Ishikawa (cell line): ENCODE measurements around the gene DISP3.

ENCODE experiments used
- CEBPB ChIP-seq: IDR thresholded peaks from 2 replicates; pipeline ENCODE4 v1.6.1; 2012
- CREB1 ChIP-seq: IDR thresholded peaks from 2 replicates; pipeline ENCODE4 v1.6.1; 2012; ENCODE audit warnings: low read depth
- EGR1 ChIP-seq: IDR thresholded peaks from 2 replicates; pipeline ENCODE4 v1.6.1; 2012
- EP300 ChIP-seq: IDR thresholded peaks from 2 replicates; pipeline ENCODE4 v1.6.1; 2012; ENCODE audit warnings: borderline replicate concordance
- FOXM1 ChIP-seq: IDR thresholded peaks from 2 replicates; pipeline ENCODE4 v1.6.1; 2012; ENCODE audit warnings: low read depth, borderline replicate concordance
- NFIC ChIP-seq: IDR thresholded peaks from 2 replicates; pipeline ENCODE4 v1.6.1; 2012
- RAD21 ChIP-seq: IDR thresholded peaks from 2 replicates; pipeline ENCODE4 v1.6.1; 2012; ENCODE audit warnings: low read depth
- REST ChIP-seq: IDR thresholded peaks from 2 replicates; pipeline ENCODE4 v1.6.1; 2012; ENCODE audit warnings: low read depth, mild to moderate bottlenecking
- TAF1 ChIP-seq: IDR thresholded peaks from 2 replicates; pipeline ENCODE4 v1.6.1; 2012; ENCODE audit warnings: low read depth, mild to moderate bottlenecking
- TCF12 ChIP-seq: IDR thresholded peaks from 2 replicates; pipeline ENCODE4 v1.6.1; 2012; ENCODE audit warnings: low read depth
- TEAD4 ChIP-seq: IDR thresholded peaks from 2 replicates; pipeline ENCODE4 v1.6.1; 2012
- YY1 ChIP-seq: IDR thresholded peaks from 2 replicates; pipeline ENCODE4 v1.6.1; 2012; ENCODE audit warnings: low read depth
- ZBTB7A ChIP-seq: IDR thresholded peaks from 2 replicates; pipeline ENCODE4 v1.6.1; 2012; ENCODE audit warnings: low read depth
- TF ChIP-seq, protein P1 (sequence below): IDR thresholded peaks from 2 replicates; pipeline ENCODE4 v1.6.1; 2012
- TF ChIP-seq, protein P2 (sequence below): IDR thresholded peaks from 2 replicates; pipeline ENCODE4 v1.6.1; 2012

Gene DISP3

GRCh38 chr1:11443961-11444658 is 34.8 kb upstream of the DISP3 start:
- TF ChIP-seq CREB1 (no peak), FOXM1 (no peak), YY1 (no peak), TEAD4 (no peak), TCF12 (no peak), EGR1 (no peak), RAD21 (no peak), REST (no peak), ZBTB7A (no peak), TAF1 (no peak), CEBPB (no peak), EP300 (no peak), NFIC (no peak)
- TF ChIP-seq, protein P1, sequence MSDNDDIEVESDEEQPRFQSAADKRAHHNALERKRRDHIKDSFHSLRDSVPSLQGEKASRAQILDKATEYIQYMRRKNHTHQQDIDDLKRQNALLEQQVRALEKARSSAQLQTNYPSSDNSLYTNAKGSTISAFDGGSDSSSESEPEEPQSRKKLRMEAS: no peak
- TF ChIP-seq, protein P2, sequence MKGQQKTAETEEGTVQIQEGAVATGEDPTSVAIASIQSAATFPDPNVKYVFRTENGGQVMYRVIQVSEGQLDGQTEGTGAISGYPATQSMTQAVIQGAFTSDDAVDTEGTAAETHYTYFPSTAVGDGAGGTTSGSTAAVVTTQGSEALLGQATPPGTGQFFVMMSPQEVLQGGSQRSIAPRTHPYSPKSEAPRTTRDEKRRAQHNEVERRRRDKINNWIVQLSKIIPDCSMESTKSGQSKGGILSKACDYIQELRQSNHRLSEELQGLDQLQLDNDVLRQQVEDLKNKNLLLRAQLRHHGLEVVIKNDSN: no peak

DNA sequence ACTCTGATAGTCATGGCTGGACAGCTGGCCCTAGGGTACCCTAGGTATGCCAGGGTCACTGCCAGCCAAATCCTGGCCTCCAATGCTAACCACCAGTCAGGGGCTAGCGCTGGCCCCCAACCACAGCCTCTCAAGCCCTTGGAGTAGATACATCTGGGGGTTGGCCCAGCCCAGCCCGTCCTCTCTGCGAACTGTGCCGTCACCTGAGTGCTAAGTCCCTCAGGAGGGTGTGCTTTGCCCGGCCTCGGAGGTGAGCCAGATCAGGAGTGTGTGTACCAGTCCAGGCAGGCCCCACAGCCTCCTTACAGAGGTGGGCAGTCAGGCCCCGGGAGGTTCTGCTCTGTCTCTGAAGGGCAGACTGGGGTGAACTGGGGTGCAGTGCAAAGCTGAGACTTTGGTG is 34.0 kb upstream of the DISP3 start:
- TF ChIP-seq REST (no peak), CREB1 (no peak)

DNA sequence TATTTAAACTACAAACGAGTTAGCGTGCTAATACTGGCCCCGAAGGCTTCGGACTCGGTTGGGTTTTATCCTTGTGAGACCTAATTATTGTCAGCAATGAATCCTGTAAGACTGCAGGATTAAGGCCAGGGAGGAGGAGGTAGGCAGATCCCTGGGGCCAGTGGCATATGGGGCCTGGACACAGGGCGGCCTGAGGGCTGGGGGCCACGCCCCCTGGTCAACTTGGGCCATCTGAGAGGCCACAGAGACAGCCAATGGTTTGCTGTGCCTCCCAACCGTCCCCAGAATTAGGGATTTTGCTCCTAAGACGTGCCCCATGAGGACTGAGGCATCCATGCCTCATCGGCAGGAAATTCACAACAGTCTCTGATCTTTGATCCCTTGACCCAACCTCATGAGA is 31.1 kb upstream of the DISP3 start:
- TF ChIP-seq REST (no peak), RAD21 (no peak), TAF1 (no peak), YY1 (no peak), EGR1 (no peak), NFIC (no peak), FOXM1 (no peak), EP300 (no peak)

DNA sequence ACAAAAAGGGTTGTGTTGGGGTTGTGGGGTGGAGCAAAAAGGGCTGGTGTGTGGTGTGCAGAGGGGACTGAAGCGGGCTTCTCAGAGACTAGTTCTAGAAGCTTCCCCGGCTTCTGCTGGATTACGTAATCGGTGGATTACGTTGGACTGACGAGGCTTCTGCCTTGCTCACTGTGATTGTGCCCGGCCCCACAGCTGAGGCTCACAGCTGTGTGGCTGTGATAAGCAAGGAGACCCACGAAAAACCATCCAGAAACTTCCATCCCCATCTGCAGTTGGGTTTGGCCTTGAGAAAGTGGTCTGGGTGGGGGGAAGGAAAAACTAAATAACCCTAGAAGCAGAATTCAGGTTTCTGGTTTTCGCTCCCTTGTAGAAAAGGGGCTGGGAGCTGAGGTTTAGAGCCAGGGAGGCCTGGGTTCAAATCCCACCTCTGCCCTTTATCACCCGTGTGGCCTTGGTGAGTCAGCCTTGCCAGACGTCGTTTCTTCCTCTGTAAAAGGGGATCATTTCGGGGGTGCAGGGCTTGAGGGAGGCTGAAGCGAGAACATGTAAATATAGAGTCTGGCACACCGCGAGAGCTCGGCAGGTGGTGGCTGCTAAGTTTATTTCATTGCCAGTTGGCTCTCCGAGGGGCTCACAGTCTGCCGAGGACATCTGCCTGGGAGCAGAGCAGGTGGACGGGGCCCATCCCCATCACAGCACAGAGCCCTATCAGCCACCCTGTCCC is 30.4 kb upstream of the DISP3 start:
- TF ChIP-seq CEBPB (no peak), EP300 (no peak), RAD21 (no peak), REST (no peak), CREB1 (no peak), YY1 (no peak), FOXM1 (no peak), ZBTB7A (no peak), EGR1 (no peak)
- TF ChIP-seq, protein P1: no peak
- TF ChIP-seq, protein P2: no peak
